Vagina (tissue), 2 donors: Measurements from ENCODE around the gene PGM1. TPM values are rescaled to one million over a fixed set of nuclear protein-coding genes. Genes with fewer than 3 reads are reported as not detected.

Experiments used
- DNase-seq, 2 donors: peaks; one replicate each; pipeline ENCODE4 v3.0.0-alpha.2; 2017; ENCODE audit errors: extremely low spot score in 2 of 2
- H3K27ac ChIP-seq: fragments of 200-600 bp; sonication (generic); one replicate; pipeline ENCODE4 v1.5.1; 2019
- H3K27me3 ChIP-seq: fragments of 200-600 bp; sonication (generic); one replicate; pipeline ENCODE4 v1.5.1; 2019
- H3K36me3 ChIP-seq, 2 donors: fragments of 200-600 bp; sonication (generic); one replicate each; pipeline ENCODE4 v1.5.1; 2017 to 2019
- H3K4me1 ChIP-seq: fragments of 200-600 bp; sonication (generic); one replicate; pipeline ENCODE4 v1.5.1; 2019
- H3K4me3 ChIP-seq, 2 donors: fragments of 200-600 bp; sonication (generic); 1 replicate in 1 of 2; 2 replicates in 1 of 2; pipeline ENCODE4 v1.5.1; 2016 to 2019
- H3K9me3 ChIP-seq: fragments of 200-600 bp; sonication (generic); one replicate; pipeline ENCODE4 v1.5.1; 2019
- CTCF ChIP-seq, 3 experiments: fragments of 450-650 bp in 2 of 3; fragments of 200-600 bp in 1 of 3; sonication (generic) in 1 of 3; IDR thresholded peaks; one replicate each; pipeline ENCODE4 v1.5.1; 2017 to 2019; ENCODE audit warnings: antibody characterized with exemption in 3 of 3, mild to moderate bottlenecking in 2 of 3, moderate library complexity in 2 of 3
- POLR2A ChIP-seq, 2 donors: fragments of 450-650 bp; IDR thresholded peaks; one replicate each; pipeline ENCODE4 v1.6.1; 2017; ENCODE audit warnings: antibody characterized with exemption in 2 of 2, mild to moderate bottlenecking in 2 of 2, moderate library complexity in 2 of 2
- POLR2AphosphoS5 ChIP-seq, 2 donors: sonication (generic); formaldehyde crosslinking; IDR thresholded peaks; one replicate each; pipeline ENCODE4 v1.9.0; 2017; ENCODE audit warnings: antibody characterized with exemption in 2 of 2, mild to moderate bottlenecking in 2 of 2, low read depth in 1 of 2; ENCODE audit not compliant: insufficient read depth in 1 of 2
- intact Hi-C: fragments of 100-400 bp; cut with DNase I; formaldehyde crosslinking; loops from one replicate; pipeline ENCODE4 v1.15.1; 2023
- total RNA-seq: library from RNA; depleted of rRNA; stranded (reverse); fragments of >200 nt; gene quantifications from one replicate; pipeline ENCODE4 v1.2.3, GENCODE V29; 2016

Gene PGM1
- total RNA-seq, 1 donor from 2014 or later = 46.4 TPM

- Histone ChIP-seq H3K27me3 (no peaks in the 10 kb centered on the region), H3K4me1 (no peaks in the 10 kb centered on the region), H3K27ac (no peak overlapping the region), H3K36me3 (no peaks in the 10 kb centered on the region), H3K9me3 (no peaks in the 10 kb centered on the region), H3K4me3 (no peak overlapping the region)
- no peak for TF ChIP-seq CTCF (IDR thresholded peaks at IDR 0.05)
- TF ChIP-seq POLR2AphosphoS5 (IDR thresholded peaks at IDR 0.05; ENCODE audit: insufficient read depth in 1 of 2, low read depth in 1 of 2) = no peak
- no peak for TF ChIP-seq POLR2A (IDR thresholded peaks at IDR 0.05)
- no peak for DNase-seq
- intact Hi-C loops = no loop called here
These were observed 52.1 kb downstream of the PGM1 start for GRCh38 chr1:63645317-63645716.

GRCh38 chr1:63648689-63649088, 55.5 kb downstream of the PGM1 start:
- intact Hi-C loops = no loop called here
- H3K9me3 ChIP-seq = no peaks in the 10 kb centered on the region
- H3K27me3 ChIP-seq = no peaks in the 10 kb centered on the region
- DNase-seq = no peak
- H3K27ac ChIP-seq = no peak overlapping the region
- no peak overlapping the region for H3K4me3 ChIP-seq
- H3K36me3 ChIP-seq = peaks cover 0 to 18% of the 10 kb centered on the region in 2 donors
- H3K4me1 ChIP-seq = no peaks in the 10 kb centered on the region
- TF ChIP-seq POLR2AphosphoS5 (IDR thresholded peaks at IDR 0.05; ENCODE audit: insufficient read depth in 1 of 2, low read depth in 1 of 2) (no peak), CTCF (IDR thresholded peaks at IDR 0.05) (no peak), POLR2A (IDR thresholded peaks at IDR 0.05) (no peak)

- intact Hi-C loops = no loop called here
- H3K27ac ChIP-seq = no peak overlapping the region
- no peaks in the 10 kb centered on the region for H3K27me3 ChIP-seq
- TF ChIP-seq POLR2A (IDR thresholded peaks at IDR 0.05) (no peak), POLR2AphosphoS5 (IDR thresholded peaks at IDR 0.05; ENCODE audit: insufficient read depth in 1 of 2, low read depth in 1 of 2) (no peak), CTCF (IDR thresholded peaks at IDR 0.05) (no peak)
- no peak for DNase-seq
- no peaks in the 10 kb centered on the region for H3K9me3 ChIP-seq
- H3K4me1 ChIP-seq = no peaks in the 10 kb centered on the region
- H3K4me3 ChIP-seq = no peak overlapping the region
- H3K36me3 ChIP-seq = peaks cover 0 to 36% of the 10 kb centered on the region in 2 donors
These were observed 58.0 kb downstream of the PGM1 start for GRCh38 chr1:63651161-63651701.

- intact Hi-C loops = no loop called here
- no peaks in the 10 kb centered on the region for H3K4me1 ChIP-seq
- no peak overlapping the region for H3K4me3 ChIP-seq
- DNase-seq = no peak
- TF ChIP-seq POLR2A (IDR thresholded peaks at IDR 0.05) = no peak
- no peak for TF ChIP-seq CTCF (IDR thresholded peaks at IDR 0.05)
- no peak for TF ChIP-seq POLR2AphosphoS5 (IDR thresholded peaks at IDR 0.05; ENCODE audit: insufficient read depth in 1 of 2, low read depth in 1 of 2)
- H3K27me3 ChIP-seq = no peaks in the 10 kb centered on the region
- H3K36me3 ChIP-seq = peaks cover 0 to 36% of the 10 kb centered on the region in 2 donors
- no peak overlapping the region for H3K27ac ChIP-seq
- no peaks in the 10 kb centered on the region for H3K9me3 ChIP-seq
These were observed 60.8 kb downstream of the PGM1 start for GRCh38 chr1:63653976-63654375.

- Histone ChIP-seq H3K27ac (no peak overlapping the region), H3K36me3 (peaks cover 0 to 15% of the 10 kb centered on the region in 2 donors), H3K9me3 (no peaks in the 10 kb centered on the region), H3K27me3 (no peaks in the 10 kb centered on the region), H3K4me1 (peaks cover 20% of the 10 kb centered on the region), H3K4me3 (no peak overlapping the region)
- no peak for DNase-seq
- TF ChIP-seq POLR2A (IDR thresholded peaks at IDR 0.05) (no peak), POLR2AphosphoS5 (IDR thresholded peaks at IDR 0.05; ENCODE audit: insufficient read depth in 1 of 2, low read depth in 1 of 2) (no peak), CTCF (IDR thresholded peaks at IDR 0.05) (no peak)
- intact Hi-C loops = no loop called here
These were observed 66.2 kb downstream of the PGM1 start for GRCh38 chr1:63659448-63659847.
